Sigmoid colon (tissue), 4 donors: Measurements from ENCODE around the gene PRKN.

ENCODE experiments used
- CTCF ChIP-seq, 4 experiments: fragments of 450-650 bp in 3 of 4; fragments of 200-600 bp in 1 of 4; IDR thresholded peaks; one replicate each; pipeline ENCODE4 v1.5.1; 2016 to 2019; ENCODE audit warnings: antibody characterized with exemption in 4 of 4, mild to moderate bottlenecking in 3 of 4, moderate library complexity in 2 of 4
- POLR2A ChIP-seq, 2 donors: fragments of 450-650 bp; IDR thresholded peaks; one replicate each; pipeline ENCODE4 v1.6.1; 2016; ENCODE audit warnings: antibody characterized with exemption in 2 of 2, mild to moderate bottlenecking in 2 of 2, moderate library complexity in 2 of 2
- POLR2AphosphoS5 ChIP-seq, 4 donors: sonication (generic); formaldehyde crosslinking; IDR thresholded peaks; one replicate each; pipeline ENCODE4 v1.6.1; 2017; ENCODE audit warnings: antibody characterized with exemption in 4 of 4

DNA sequence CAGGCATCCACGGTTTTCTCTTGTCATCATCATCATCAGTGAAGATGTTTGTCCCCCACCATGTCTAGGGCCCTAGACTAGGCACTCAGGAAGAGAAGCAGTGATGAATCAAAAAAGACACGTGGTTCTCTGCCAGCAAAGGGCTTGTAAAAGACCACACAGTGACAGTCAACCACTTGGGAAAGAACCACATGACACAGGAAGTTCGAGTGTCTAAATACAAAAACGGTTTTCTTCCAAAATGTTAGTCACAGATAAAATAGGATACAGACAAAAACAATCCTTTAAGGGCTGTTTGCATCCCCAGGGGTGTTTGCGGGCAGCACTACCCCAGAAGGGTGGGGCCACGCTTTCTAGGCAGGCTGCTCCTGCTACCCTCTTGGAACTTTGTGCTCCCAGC lies 1096.9 kb downstream of the PRKN start:
- TF ChIP-seq CTCF (IDR thresholded peaks at IDR 0.05) (no peak), POLR2A (IDR thresholded peaks at IDR 0.05) (no peak), POLR2AphosphoS5 (IDR thresholded peaks at IDR 0.05) (no peak)
